Measurements from ENCODE around the gene AP2A1.

- TF ChIP-seq USF1 (IDR thresholded peaks at IDR 0.05; ENCODE audit: borderline replicate concordance, extremely low read length, insufficient read depth, low read depth, low read length) (no peak), SRF (IDR thresholded peaks at IDR 0.05; ENCODE audit: low read depth in 2 of 2, low read length in 2 of 2) (no peak), RAD21 (IDR thresholded peaks at IDR 0.05; ENCODE audit: insufficient read depth, low read depth, low read length) (no peak), CTCF (IDR thresholded peaks at IDR 0.05 in 2 of 3, conservative IDR thresholded peaks at IDR 0.05 in 1 of 3; ENCODE audit: control insufficient read depth in 2 of 3, extremely low read depth in 1 of 3, insufficient read depth in 1 of 3, low read depth in 3 of 3, low read length in 3 of 3) (no peak), STAT1 (conservative IDR thresholded peaks at IDR 0.05) (no peak), EP300 (IDR thresholded peaks at IDR 0.05; ENCODE audit: borderline replicate concordance in 1 of 2, control insufficient read depth in 1 of 2, low read depth in 2 of 2, low read length in 2 of 2) (no peak), YY1 (IDR thresholded peaks at IDR 0.05; ENCODE audit: low read depth, low read length) (no peak), ZNF217 (IDR thresholded peaks at IDR 0.05) (no peak), CHD2 (IDR thresholded peaks at IDR 0.05; ENCODE audit: borderline replicate concordance, low read depth, low read length) (no peak)
These were observed 82.1 kb downstream of the AP2A1 start for GRCh38 chr19:49848938-49849337.

Data from GM12878 (cell line).